ENCODE results near the gene PTCD2. TPM values are rescaled to one million over a fixed set of nuclear protein-coding genes. Genes with fewer than 3 reads are reported as not detected.
A peak's percentile ranks its signal among the peaks of the same experiment; 100 is the strongest.

PTCD2 gene
- total RNA-seq, 2 donors from 2014 or later, result 5.1 to 9.2 TPM

DNA sequence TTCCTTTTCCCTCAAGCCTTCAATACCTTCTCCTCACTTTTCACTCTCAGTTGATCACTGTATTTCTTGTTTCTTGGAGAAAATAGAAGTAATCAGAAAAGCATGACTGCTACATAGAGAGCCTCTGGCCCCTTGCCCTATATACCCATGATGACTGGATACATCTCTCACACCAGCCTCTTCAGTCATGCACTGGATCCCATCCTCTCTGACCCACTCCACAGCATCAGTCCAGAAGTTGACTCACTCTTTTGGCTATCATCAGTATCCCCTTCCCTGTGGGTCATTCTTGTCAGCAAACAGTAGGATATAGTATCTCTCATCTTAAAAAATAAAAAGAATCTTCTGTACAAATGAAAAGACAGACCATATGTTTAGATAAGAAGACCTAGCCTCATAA, 32.9 kb downstream of the PTCD2 start:
- no peak overlapping the region for H3K4me3 ChIP-seq
- H3K36me3 ChIP-seq, result no peaks in the 10 kb centered on the region
- H3K4me1 ChIP-seq, result no peaks in the 10 kb centered on the region
- TF ChIP-seq, protein P1, sequence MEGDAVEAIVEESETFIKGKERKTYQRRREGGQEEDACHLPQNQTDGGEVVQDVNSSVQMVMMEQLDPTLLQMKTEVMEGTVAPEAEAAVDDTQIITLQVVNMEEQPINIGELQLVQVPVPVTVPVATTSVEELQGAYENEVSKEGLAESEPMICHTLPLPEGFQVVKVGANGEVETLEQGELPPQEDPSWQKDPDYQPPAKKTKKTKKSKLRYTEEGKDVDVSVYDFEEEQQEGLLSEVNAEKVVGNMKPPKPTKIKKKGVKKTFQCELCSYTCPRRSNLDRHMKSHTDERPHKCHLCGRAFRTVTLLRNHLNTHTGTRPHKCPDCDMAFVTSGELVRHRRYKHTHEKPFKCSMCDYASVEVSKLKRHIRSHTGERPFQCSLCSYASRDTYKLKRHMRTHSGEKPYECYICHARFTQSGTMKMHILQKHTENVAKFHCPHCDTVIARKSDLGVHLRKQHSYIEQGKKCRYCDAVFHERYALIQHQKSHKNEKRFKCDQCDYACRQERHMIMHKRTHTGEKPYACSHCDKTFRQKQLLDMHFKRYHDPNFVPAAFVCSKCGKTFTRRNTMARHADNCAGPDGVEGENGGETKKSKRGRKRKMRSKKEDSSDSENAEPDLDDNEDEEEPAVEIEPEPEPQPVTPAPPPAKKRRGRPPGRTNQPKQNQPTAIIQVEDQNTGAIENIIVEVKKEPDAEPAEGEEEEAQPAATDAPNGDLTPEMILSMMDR (IDR thresholded peaks at IDR 0.05), result no peak
- H3K9me3 ChIP-seq, result no peaks in the 10 kb centered on the region
- H3K27ac ChIP-seq, result no peak overlapping the region
- DNase-seq (ENCODE audit: low spot score), result no peak
- no peaks in the 10 kb centered on the region for H3K27me3 ChIP-seq

DNA sequence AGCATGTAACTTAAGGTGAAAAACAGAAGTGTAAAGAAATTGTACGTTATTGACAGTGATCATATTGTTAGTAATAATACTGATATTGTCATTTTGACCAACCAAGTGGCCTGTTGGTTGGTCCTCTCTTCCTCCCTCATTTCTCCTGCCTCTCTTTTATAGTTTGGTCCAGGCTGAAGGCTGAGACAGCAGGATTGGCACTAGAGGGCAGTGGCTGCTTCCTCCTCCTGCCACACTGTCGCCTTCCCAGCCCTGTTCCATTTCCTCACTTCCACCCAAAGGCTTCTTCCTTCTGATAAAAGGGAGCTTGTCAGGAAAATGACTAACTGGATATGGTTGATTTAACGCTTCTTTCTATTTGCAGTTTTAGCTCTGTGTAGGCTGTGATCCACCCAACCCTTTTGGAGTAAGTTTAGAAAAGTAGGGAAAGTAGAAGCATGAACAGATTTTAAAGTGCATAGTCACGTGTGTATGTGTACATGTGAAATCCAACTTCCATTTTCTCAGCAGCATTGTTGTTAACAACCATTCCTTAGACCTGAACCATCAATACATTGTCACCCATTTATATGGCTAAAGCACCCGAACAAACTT, 35.6 kb downstream of the PTCD2 start:
- H3K27ac ChIP-seq, result no peak overlapping the region
- DNase-seq (ENCODE audit: low spot score), result no peak
- no peak overlapping the region for H3K4me3 ChIP-seq
- TF ChIP-seq, protein P1 (IDR thresholded peaks at IDR 0.05), result peak; percentile 19 to 68
- no peaks in the 10 kb centered on the region for H3K27me3 ChIP-seq
- no peaks in the 10 kb centered on the region for H3K9me3 ChIP-seq
- no peaks in the 10 kb centered on the region for H3K4me1 ChIP-seq
- peaks cover 17% of the 10 kb centered on the region for H3K36me3 ChIP-seq

DNA sequence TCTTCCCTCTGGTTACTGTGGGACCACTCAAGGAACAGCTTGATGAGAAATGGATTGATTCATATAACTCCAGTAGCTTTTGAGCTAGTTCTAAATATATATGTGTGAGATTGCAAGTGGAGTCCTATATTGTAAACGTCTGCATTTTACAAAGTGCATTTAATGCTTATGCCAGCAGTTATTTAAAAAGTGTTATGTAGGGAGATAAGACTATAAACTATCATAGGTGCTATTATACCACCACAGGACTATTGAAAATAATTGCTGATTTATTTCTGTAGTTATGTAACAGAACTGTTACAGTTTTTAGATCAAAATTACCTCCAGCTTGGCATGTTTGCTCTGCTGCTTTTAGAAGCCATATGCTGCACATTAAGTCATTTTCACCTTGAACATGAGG, 36.2 kb downstream of the PTCD2 start:
- Histone ChIP-seq H3K27ac (no peak overlapping the region), H3K4me3 (no peak overlapping the region), H3K4me1 (no peaks in the 10 kb centered on the region), H3K9me3 (no peaks in the 10 kb centered on the region), H3K36me3 (peaks cover 17% of the 10 kb centered on the region), H3K27me3 (no peaks in the 10 kb centered on the region)
- TF ChIP-seq, protein P1 (IDR thresholded peaks at IDR 0.05), result no peak
- DNase-seq (ENCODE audit: low spot score), result no peak

DNA sequence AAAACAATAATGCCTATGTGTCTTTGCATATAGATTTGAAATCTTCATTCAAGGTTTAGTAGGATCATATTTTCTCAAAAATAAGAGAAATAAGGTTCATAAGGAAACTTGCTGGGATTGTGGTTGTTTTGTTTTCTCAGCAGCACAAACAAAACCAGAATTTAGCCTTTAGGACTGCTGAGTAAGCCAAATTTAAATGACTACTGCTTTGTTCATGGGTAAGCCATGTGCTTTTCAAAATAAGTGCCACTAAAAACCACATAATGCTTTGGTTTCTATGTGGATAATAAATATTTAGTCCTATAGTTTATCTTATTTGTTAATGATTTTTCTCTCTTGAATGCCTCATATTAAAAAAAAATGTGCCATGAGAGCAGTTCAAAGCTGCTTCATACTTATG, 38.8 kb downstream of the PTCD2 start:
- no peak overlapping the region for H3K4me3 ChIP-seq
- H3K4me1 ChIP-seq, result no peaks in the 10 kb centered on the region
- no peaks in the 10 kb centered on the region for H3K27me3 ChIP-seq
- no peaks in the 10 kb centered on the region for H3K9me3 ChIP-seq
- no peak overlapping the region for H3K27ac ChIP-seq
- TF ChIP-seq, protein P1 (IDR thresholded peaks at IDR 0.05), result no peak
- peaks cover 29% of the 10 kb centered on the region for H3K36me3 ChIP-seq
- DNase-seq (ENCODE audit: low spot score), result no peak

DNA sequence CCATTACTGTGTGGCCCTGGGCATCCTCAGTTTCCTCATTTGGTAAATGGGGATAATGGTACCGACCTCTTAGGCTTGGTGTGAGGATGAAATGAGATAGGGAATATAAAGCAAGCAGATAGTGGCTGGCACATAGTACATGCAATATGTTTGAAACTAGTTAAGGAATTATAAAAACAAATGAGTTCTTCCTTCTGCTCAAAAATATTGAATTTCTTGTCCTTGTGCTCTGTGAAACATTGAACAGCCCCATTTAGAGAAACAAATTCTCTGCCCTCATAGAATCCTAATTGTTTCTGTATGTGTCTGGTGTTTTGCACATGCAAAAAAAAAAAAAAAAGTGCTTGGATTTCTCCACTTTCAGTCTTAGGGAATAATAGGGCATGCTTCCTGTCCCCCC, 39.7 kb downstream of the PTCD2 start:
- H3K27me3 ChIP-seq, result no peaks in the 10 kb centered on the region
- no peak overlapping the region for H3K27ac ChIP-seq
- H3K4me1 ChIP-seq, result no peaks in the 10 kb centered on the region
- no peaks in the 10 kb centered on the region for H3K9me3 ChIP-seq
- TF ChIP-seq, protein P1 (IDR thresholded peaks at IDR 0.05), result no peak
- H3K36me3 ChIP-seq, result peaks cover 29% of the 10 kb centered on the region
- H3K4me3 ChIP-seq, result no peak overlapping the region
- DNase-seq (ENCODE audit: low spot score), result no peak

DNA sequence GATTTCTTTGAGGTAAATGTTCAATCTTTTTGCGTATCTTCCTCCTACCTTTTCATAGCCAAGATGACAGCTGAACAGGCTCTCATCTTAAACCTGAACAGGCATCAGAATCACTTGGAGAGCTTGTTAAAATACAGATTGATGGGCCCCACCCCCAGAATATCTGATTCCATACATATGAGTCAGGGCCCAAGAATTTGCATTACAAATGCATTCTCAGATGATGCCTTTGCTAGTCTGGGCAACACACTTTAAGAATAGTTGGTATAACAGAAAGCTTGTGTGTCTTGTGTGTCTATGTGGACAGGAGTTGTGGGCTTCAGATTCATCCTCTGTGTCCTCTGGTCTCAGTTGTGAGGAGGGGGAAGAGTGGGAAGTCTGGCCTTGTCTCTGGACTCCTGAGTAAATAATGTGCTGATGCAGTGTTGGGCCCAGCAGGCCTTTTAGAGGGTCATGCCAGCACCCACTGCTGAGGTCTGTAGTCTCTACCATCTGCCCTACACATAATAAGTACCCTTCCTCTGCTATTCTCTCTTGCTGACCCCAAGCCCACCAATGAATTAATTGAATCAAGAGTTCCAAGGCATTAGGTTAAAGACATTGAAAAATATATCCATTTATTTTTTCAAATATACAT, 43.1 kb downstream of the PTCD2 start:
- H3K4me1 ChIP-seq, result peaks cover 0 to 11% of the 10 kb centered on the region in 2 donors
- DNase-seq (ENCODE audit: low spot score), result no peak
- no peak overlapping the region for H3K4me3 ChIP-seq
- no peaks in the 10 kb centered on the region for H3K9me3 ChIP-seq
- TF ChIP-seq, protein P1 (IDR thresholded peaks at IDR 0.05), result no peak
- no peak overlapping the region for H3K27ac ChIP-seq
- peaks cover 27% of the 10 kb centered on the region for H3K36me3 ChIP-seq
- no peaks in the 10 kb centered on the region for H3K27me3 ChIP-seq

All from right atrium auricular region (tissue), 2 donors.